BE2C (cell line): ENCODE data around the gene AMOTL2.

Source experiments
- DNase-seq: peaks from one replicate; pipeline ENCODE4 v3.0.0-alpha.2; 2020
- H3K27me3 ChIP-seq: fragments of 250-450 bp; sonication (Bioruptor Pico); 2 replicates; pipeline ENCODE4 v1.5.1; 2020; ENCODE audit warnings: mild to moderate bottlenecking
- H3K36me3 ChIP-seq: fragments of 250-450 bp; sonication (Bioruptor Pico); 2 replicates; pipeline ENCODE4 v1.5.1; 2020; ENCODE audit warnings: mild to moderate bottlenecking
- H3K4me1 ChIP-seq: fragments of 250-450 bp; sonication (Bioruptor Pico); 2 replicates; pipeline ENCODE4 v1.5.1; 2020
- H3K4me3 ChIP-seq: 2 replicates; pipeline ENCODE4 v1.5.1; 2011; ENCODE audit warnings: low read depth, low read length
- H3K9me3 ChIP-seq: fragments of 250-450 bp; sonication (Bioruptor Pico); 2 replicates; pipeline ENCODE4 v1.5.1; 2020
- TF ChIP-seq, protein P1 (sequence below): IDR thresholded peaks from 2 replicates; pipeline ENCODE4 v1.5.1; 2012; ENCODE audit warnings: mild to moderate bottlenecking, low read depth, low read length

AMOTL2 gene

DNA sequence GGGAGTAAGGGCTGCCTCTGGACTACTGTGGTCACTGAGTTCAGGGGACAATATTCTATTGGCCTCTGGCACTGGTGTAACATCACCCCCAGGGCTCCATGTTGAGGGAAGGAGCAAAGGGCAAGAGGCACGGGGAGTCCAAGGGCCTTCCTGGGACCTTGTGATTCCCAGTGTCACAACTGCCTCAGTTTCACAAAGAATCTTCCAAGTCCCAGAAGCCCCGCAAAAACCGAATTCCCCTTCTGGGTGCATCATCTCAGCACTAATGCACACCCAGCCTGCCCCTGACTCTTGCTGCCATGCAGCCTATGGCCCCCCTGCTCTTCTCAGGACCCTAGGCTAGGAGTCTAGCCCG lies 5.5 kb downstream of the AMOTL2 start:
- DNase-seq = no peak
- Histone ChIP-seq H3K4me1 (no peaks in the 10 kb centered on the region), H3K4me3 (no peak overlapping the region), H3K36me3 (no peaks in the 10 kb centered on the region), H3K9me3 (no peaks in the 10 kb centered on the region), H3K27me3 (peaks cover 18% of the 10 kb centered on the region)
- TF ChIP-seq, protein P1, sequence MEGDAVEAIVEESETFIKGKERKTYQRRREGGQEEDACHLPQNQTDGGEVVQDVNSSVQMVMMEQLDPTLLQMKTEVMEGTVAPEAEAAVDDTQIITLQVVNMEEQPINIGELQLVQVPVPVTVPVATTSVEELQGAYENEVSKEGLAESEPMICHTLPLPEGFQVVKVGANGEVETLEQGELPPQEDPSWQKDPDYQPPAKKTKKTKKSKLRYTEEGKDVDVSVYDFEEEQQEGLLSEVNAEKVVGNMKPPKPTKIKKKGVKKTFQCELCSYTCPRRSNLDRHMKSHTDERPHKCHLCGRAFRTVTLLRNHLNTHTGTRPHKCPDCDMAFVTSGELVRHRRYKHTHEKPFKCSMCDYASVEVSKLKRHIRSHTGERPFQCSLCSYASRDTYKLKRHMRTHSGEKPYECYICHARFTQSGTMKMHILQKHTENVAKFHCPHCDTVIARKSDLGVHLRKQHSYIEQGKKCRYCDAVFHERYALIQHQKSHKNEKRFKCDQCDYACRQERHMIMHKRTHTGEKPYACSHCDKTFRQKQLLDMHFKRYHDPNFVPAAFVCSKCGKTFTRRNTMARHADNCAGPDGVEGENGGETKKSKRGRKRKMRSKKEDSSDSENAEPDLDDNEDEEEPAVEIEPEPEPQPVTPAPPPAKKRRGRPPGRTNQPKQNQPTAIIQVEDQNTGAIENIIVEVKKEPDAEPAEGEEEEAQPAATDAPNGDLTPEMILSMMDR = no peak

DNA sequence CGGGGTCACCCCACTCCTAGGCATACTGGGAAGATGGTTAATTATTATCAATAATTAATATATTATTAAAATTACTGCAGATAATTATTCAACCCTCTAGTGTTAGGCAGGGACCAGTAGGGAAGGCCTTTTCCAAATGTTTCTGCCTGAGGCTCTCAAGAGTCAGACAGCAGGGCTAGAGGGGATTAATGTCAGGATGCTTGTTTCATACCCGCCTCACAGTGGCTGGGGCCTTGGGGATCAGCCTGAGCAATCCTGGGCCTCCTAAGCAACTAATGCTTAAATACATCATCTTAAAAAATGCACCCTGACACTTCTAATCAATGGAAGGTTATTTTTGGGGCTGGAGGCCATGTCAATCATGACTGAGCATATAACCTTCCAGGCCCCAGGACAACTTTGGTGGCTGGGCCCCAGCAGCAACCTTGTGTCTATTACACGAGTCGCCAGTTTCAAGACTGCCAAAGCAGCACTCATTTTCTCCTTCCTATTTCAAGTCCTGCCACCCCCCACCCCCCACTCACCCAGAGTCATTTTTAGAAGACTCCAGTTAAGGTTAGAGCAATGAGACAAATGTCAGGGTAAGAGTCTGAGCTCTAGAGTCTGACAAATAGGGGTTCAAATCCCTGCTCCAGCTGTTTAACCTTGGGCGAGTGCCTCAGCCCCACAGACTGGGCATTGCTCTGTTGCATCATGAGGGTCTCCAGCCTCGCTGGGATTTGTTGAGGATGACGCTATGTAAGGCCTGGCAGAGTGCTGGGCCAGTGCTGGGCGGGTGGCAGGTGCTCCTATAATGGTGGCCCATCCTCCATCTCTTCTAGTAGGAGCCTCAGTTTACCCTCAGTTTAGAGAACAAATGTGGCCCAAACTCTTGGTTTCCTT lies 6.1 kb downstream of the AMOTL2 start:
- no peaks in the 10 kb centered on the region for H3K4me1 ChIP-seq
- DNase-seq = no peak
- H3K36me3 ChIP-seq = no peaks in the 10 kb centered on the region
- H3K4me3 ChIP-seq = no peak overlapping the region
- no peaks in the 10 kb centered on the region for H3K9me3 ChIP-seq
- TF ChIP-seq, protein P1 = no peak
- H3K27me3 ChIP-seq = peaks cover 12% of the 10 kb centered on the region

DNA sequence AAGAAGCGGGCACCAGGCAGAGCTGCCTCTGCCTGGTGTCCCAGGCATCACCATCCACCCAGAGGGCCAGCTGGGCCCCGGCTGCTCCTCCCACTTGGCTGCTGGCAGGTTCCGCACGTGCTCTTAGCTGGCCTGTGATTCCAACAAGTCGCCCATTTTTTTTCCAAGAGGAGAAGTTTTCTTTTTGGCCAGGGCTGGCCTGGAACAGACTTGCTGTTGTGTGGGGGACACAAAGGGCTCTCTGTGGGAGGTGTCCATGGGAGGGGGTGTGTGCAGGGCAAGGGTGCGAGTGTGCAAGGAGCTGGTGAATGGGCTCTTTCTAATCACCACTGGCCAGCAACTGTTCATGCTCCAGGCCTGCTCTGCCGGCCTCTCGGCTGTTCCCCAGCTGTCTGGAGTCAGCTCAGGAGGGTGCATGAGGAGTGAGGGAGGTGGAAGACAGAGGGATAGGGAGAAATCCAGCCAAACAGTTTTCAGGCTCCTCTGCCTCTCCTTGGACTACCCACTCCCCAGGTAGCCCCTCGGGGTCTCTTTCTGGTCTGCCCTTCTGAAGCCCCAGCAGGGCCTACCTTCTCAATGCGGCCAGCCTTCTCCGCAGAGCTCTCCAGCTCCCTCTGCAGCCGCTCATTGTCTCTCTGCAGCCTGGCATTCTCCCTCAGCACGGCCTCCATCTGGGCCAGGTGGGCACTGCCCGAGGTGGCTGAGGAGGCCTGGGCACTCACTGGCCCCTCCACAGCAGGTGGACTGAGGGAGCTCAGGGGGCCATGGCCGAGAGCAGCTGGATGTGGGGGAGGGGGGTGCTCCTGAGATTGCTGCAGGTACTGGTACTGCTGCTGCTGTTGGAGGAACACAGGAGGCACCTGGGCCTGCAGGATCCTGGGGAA lies 7.1 kb downstream of the AMOTL2 start:
- Histone ChIP-seq H3K4me1 (no peaks in the 10 kb centered on the region), H3K36me3 (no peaks in the 10 kb centered on the region), H3K9me3 (no peaks in the 10 kb centered on the region), H3K27me3 (peaks cover 5% of the 10 kb centered on the region), H3K4me3 (no peak overlapping the region)
- DNase-seq = no peak
- TF ChIP-seq, protein P1 = no peak

DNA sequence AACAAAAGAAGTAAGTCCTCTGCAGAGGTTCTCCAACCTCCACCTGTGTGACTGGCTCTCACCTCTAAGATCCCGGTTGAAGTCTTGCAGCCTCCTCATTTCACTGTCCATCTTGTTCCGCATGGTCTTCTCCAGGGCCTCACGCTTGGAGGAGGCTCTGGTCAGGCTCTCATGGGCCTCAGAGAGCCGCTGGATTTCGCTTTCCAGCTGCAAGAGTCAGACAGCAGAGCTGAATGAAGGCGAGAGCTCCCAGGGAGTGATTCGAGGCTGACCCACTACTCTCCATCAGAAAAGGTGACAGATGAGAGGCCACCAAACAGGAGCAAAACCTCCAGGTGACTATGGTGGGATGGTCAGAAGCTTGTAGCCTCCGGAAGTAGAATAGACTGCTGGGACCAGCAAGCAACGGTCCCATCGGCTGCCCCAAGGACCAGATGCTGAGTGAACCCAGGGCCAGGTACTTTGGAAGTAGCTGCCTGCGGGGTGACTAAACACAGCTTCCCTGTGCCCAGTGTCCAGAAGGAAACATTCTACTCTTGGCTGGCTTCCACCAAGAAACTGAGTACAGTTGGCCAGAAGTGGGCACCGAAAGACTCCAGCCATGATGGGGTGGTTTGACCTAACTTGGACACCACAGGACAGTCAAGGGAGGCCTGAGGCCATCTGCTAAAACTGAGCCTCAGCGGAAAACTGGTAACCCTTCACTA lies 7.9 kb downstream of the AMOTL2 start:
- H3K36me3 ChIP-seq = no peaks in the 10 kb centered on the region
- no peaks in the 10 kb centered on the region for H3K4me1 ChIP-seq
- no peak overlapping the region for H3K4me3 ChIP-seq
- TF ChIP-seq, protein P1 = no peak
- H3K27me3 ChIP-seq = no peaks in the 10 kb centered on the region; the same call in 1 of the 2 replicates
- no peaks in the 10 kb centered on the region for H3K9me3 ChIP-seq
- no peak for DNase-seq

DNA sequence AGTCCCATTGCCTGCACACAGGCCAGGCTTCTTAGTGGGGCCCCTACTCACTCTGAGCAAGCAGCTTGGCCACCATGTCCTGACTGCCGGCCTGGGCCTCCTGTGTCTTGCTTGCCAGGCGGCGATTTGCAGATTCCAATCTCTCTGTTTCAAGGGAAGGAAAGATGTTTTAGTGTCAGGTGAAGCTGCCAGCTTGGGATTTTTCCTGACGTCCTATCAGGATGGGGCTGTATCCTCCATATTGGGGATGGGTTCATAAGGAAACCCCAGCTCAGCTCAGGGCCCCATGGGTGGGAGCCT lies 8.5 kb downstream of the AMOTL2 start:
- Histone ChIP-seq H3K27me3 (no peaks in the 10 kb centered on the region; the same call in 1 of the 2 replicates), H3K9me3 (no peaks in the 10 kb centered on the region), H3K36me3 (no peaks in the 10 kb centered on the region), H3K4me3 (no peak overlapping the region), H3K4me1 (no peaks in the 10 kb centered on the region)
- TF ChIP-seq, protein P1 = no peak
- no peak for DNase-seq
